Measurements from ENCODE around the gene RS1.

The RS1 gene

GRCh38 chrX:18674788-18675735, 3.2 kb upstream of the RS1 start:
- peak overlapping the region; percentile 76 to 90 (median 84) for H3K9ac ChIP-seq
- peaks cover under 1 to 47% (median 27%) of the 10 kb centered on the region in 11 experiments; a peak in 16 of 22 replicates for H3K27me3 ChIP-seq
- peak overlapping the region; percentile 55 to 72 (median 65) for H3K4me3 ChIP-seq
- H4K20me1 ChIP-seq = no peaks in the 10 kb centered on the region
- no peaks in the 10 kb centered on the region for H3K9me3 ChIP-seq (replicated peaks in 1 of 11)
- TF ChIP-seq Cebpa-rat (IDR thresholded peaks at IDR 0.05) = no peak
- H3K36me3 ChIP-seq = no peaks in the 10 kb centered on the region
- H3K27ac ChIP-seq = peak overlapping the region; percentile 79 to 91 (median 82)
- H3K4me2 ChIP-seq = peak overlapping the region; percentile 56 to 77 (median 72)
- peaks cover 0 to 3% (median 0%) of the 10 kb centered on the region in 10 experiments; a peak in 2 of 20 replicates for H3K4me1 ChIP-seq

GRCh38 chrX:18674417-18674787, 2.5 kb upstream of the RS1 start:
- Histone ChIP-seq H3K4me1 (peaks cover 0 to 3% (median 0%) of the 10 kb centered on the region in 10 experiments; a peak in 2 of 20 replicates), H3K36me3 (no peaks in the 10 kb centered on the region), H4K20me1 (no peaks in the 10 kb centered on the region), H3K27me3 (peaks cover 5 to 53% (median 25%) of the 10 kb centered on the region in 11 experiments; a peak in 18 of 22 replicates), H3K9me3 (replicated peaks in 1 of 11) (no peaks in the 10 kb centered on the region), H3K4me2 (peak overlapping the region; percentile 54 to 77 (median 72)), H3K9ac (peak overlapping the region; percentile 62 to 88 (median 84); a peak in 21 of 22 replicates), H3K4me3 (peak overlapping the region; percentile 55 to 72 (median 65)), H3K27ac (peak overlapping the region in 9 of 11 experiments; percentile 27 to 91 (median 80); a peak in 14 of 22 replicates)
- TF ChIP-seq Cebpa-rat (IDR thresholded peaks at IDR 0.05) = no peak

- peaks cover 0 to 42% (median 23%) of the 10 kb centered on the region in 11 experiments; a peak in 17 of 22 replicates for H3K27me3 ChIP-seq
- H3K36me3 ChIP-seq = no peaks in the 10 kb centered on the region
- H3K9me3 ChIP-seq (replicated peaks in 1 of 11) = peaks cover 0 to 8% (median 0%) of the 10 kb centered on the region in 11 experiments; a peak in 5 of 22 replicates
- no peak for TF ChIP-seq Cebpa-rat (IDR thresholded peaks at IDR 0.05)
- H3K4me3 ChIP-seq = no peak overlapping the region
- H3K4me2 ChIP-seq = 0 out of 22 replicates have a peak overlapping the region, but pooled peaks of 2 of the 11 experiments have one; percentile 9 to 23
- H3K9ac ChIP-seq = no peak overlapping the region
- peaks cover 0 to 15% (median 3%) of the 10 kb centered on the region in 10 experiments; a peak in 6 of 20 replicates for H3K4me1 ChIP-seq
- H4K20me1 ChIP-seq = no peaks in the 10 kb centered on the region
- no peak overlapping the region for H3K27ac ChIP-seq
Observed at GRCh38 chrX:18668071-18668835, 3.7 kb downstream of the RS1 start.

- no peak overlapping the region for H3K4me3 ChIP-seq
- peak overlapping the region in 3 of 11 experiments; percentile 18 to 26 (median 19); a peak in 2 of 22 replicates for H3K4me2 ChIP-seq
- no peaks in the 10 kb centered on the region for H4K20me1 ChIP-seq
- no peak overlapping the region for H3K27ac ChIP-seq
- H3K9me3 ChIP-seq (replicated peaks in 1 of 11) = peaks cover 0 to 8% (median 0%) of the 10 kb centered on the region in 11 experiments; a peak in 5 of 22 replicates
- H3K4me1 ChIP-seq = peaks cover 0 to 15% (median 3%) of the 10 kb centered on the region in 10 experiments; a peak in 6 of 20 replicates
- H3K27me3 ChIP-seq = peaks cover 0 to 38% (median 23%) of the 10 kb centered on the region in 11 experiments; a peak in 17 of 22 replicates
- no peak for TF ChIP-seq Cebpa-rat (IDR thresholded peaks at IDR 0.05)
- H3K36me3 ChIP-seq = no peaks in the 10 kb centered on the region
- no peak overlapping the region for H3K9ac ChIP-seq
Observed at GRCh38 chrX:18666614-18667013, 5.3 kb downstream of the RS1 start.

DNA sequence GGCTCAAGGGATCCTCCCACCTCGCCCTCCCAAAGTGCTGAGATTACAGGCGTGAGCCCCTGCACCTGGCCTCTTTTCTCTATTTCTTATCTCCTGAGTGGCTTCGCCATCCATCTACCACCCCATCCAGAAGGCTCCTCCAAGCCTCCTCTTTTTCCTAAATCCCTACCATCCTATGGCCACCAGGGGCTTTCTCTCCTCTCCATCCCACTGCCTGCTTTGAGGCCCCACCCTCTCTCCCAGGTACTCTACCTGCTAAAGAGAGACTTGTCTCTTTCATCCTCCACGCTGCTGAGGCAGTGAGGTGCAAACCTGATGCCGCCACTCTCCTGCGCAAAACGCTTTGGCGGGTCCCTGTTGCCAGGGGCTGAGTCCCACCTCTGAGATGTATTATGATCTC, 7.0 kb downstream of the RS1 start:
- Histone ChIP-seq H3K27ac (no peak overlapping the region), H3K27me3 (peaks cover 0 to 26% (median 15%) of the 10 kb centered on the region in 11 experiments; a peak in 13 of 22 replicates), H3K4me1 (peaks cover 0 to 15% (median 3%) of the 10 kb centered on the region in 10 experiments; a peak in 6 of 20 replicates), H3K4me3 (no peak overlapping the region), H3K9me3 (replicated peaks in 1 of 11) (peaks cover 0 to 8% (median 0%) of the 10 kb centered on the region in 11 experiments; a peak in 5 of 22 replicates), H3K9ac (no peak overlapping the region), H3K36me3 (no peaks in the 10 kb centered on the region), H4K20me1 (no peaks in the 10 kb centered on the region), H3K4me2 (no peak overlapping the region)
- TF ChIP-seq Cebpa-rat (IDR thresholded peaks at IDR 0.05) = no peak

DNA sequence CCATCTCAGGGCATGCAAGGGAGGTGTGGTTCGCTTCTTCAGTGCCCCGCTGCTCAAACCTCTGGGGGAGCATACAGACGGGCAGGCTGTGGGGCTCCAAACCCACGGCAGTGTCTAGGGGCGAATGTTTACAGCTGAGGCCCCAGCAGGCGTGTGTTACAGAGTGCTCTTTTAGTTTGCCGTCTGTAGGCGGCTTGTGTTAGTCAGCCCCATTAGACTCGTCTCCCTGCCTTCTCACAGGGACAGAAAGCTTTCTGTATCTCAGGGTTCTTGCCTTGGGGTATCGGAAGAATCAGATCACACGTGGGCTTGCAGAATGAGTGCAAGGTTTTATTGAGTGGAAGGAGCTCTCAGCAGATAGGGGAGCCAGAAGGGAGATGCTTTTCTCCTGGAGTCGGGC, 10.6 kb downstream of the RS1 start:
- no peak overlapping the region for H3K27ac ChIP-seq
- peaks cover 0 to 8% (median 0%) of the 10 kb centered on the region in 11 experiments; a peak in 5 of 22 replicates for H3K9me3 ChIP-seq (replicated peaks in 1 of 11)
- TF ChIP-seq Cebpa-rat (IDR thresholded peaks at IDR 0.05) = no peak
- H3K4me3 ChIP-seq = no peak overlapping the region
- no peaks in the 10 kb centered on the region for H3K36me3 ChIP-seq
- H3K27me3 ChIP-seq = peaks cover 0 to 24% (median 8%) of the 10 kb centered on the region in 11 experiments; a peak in 10 of 22 replicates
- H3K4me2 ChIP-seq = no peak overlapping the region
- no peak overlapping the region for H3K9ac ChIP-seq
- peaks cover 0 to 1% (median 0%) of the 10 kb centered on the region in 10 experiments; a peak in 1 of 20 replicates for H3K4me1 ChIP-seq
- no peaks in the 10 kb centered on the region for H4K20me1 ChIP-seq

DNA sequence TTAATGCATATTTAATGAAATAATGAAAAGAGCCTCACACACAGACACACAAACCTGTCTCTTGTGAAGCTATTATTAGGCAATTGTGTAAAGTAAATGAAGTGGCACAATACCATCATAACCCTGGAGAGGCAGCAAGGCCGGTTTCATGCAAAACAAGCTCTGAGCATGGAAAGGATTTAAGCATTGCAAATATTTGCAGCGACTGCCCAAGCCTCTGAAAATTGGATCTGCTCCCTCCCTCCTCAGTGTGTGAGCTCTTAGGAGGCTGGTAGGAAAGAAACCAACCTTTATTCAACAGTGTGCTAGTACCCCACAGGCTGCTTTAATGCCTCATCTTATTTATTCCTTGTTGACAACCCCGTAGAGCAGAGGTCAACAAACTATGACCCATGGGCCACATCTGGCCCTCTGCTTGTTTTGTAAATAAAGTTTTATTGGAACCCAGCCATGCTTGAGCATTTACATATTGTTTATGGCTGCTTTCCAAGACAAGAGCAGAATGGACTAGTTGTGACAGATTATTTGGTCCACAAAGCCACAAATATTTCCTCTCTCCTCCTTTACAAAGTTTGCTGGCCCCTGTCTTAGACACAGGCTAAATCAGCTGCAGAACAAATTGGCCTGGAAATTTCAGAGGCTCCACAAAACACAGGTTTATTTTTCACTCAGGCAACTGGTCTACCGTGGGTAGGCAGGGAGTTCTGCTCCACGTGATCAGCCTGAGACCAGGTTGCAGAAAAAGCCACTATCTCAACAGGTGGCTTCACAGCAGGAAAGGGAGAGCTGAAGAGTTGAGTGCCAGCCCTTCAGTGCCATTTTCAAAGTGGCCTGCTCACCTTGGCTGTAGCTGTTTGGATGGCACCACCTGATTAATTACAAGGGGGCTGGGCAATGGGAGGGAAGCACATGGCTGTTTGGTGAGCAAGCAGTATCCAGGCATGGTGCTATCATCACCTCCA, 16.8 kb downstream of the RS1 start:
- Histone ChIP-seq H3K4me2 (no peak overlapping the region), H3K36me3 (no peaks in the 10 kb centered on the region)

More for the DNA sequence above, 16.8 kb downstream of the RS1 start:
- Histone ChIP-seq H4K20me1 (no peaks in the 10 kb centered on the region), H3K4me3 (no peak overlapping the region), H3K4me1 (peaks cover 0 to 1% (median 0%) of the 10 kb centered on the region in 10 experiments; a peak in 2 of 20 replicates), H3K9me3 (replicated peaks in 1 of 11) (no peaks in the 10 kb centered on the region), H3K27ac (no peak overlapping the region), H3K27me3 (peaks cover 8 to 70% (median 52%) of the 10 kb centered on the region in 11 experiments; a peak in 20 of 22 replicates), H3K9ac (no peak overlapping the region)
- TF ChIP-seq Cebpa-rat (IDR thresholded peaks at IDR 0.05) = no peak
